Anterior cingulate cortex (tissue), 58 donors: ENCODE measurements around the gene PCDHA5.

Experiments
- DNase-seq, 58 donors: peaks; one replicate each; lab custom pipeline; 2025; lab: John Stamatoyannopoulos, UW

The PCDHA5 gene

GRCh38 chr5:140857177-140857986, 36.0 kb downstream of the PCDHA5 start:
- no peak for DNase-seq

GRCh38 chr5:140857987-140858240, 36.5 kb downstream of the PCDHA5 start:
- no peak for DNase-seq

- no peak for DNase-seq
These were observed 41.3 kb downstream of the PCDHA5 start for GRCh38 chr5:140862441-140863295.

- peak in 1 of 58 donors; percentile 10 for DNase-seq
These were observed 47.5 kb downstream of the PCDHA5 start, which contains the start of gene PCDHA11 for GRCh38 chr5:140868721-140869554. TSS of gene PCDHA11 (plus strand) at chr5:140868957. CDS start at chr5:140869104, 147 bp downstream.

- no peak for DNase-seq
These were observed 48.1 kb downstream of the PCDHA5 start for GRCh38 chr5:140869555-140869886.

- DNase-seq = no peak
These were observed 49.1 kb downstream of the PCDHA5 start for GRCh38 chr5:140870221-140871201.
